ENCODE data around the gene EIF4E2. TPM values are rescaled to one million over a fixed set of nuclear protein-coding genes. Genes with fewer than 3 reads are reported as not detected.

Gene EIF4E2
- total RNA-seq, 1 donor from 2014 or later, result 17.9 TPM

DNA sequence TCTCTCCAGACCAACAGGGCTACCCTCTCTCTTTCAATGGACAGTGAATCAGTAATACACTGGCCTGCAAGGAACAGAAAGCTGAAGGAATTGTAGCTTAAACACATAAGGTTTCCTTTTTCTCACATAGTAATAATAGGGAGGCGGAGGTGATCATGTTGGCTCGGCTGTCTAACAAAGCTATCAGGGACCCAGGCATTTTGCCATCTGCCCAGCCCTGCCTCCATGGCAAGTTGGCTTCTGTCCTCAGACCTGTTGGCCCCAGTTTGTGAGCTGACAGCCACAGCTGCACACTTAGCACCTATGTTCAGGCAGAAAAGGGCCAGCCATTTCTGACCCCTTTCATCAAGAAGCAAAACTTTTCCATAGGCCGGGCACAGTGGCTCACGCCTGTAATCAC is 13.0 kb upstream of the EIF4E2 start:
- no peak overlapping the region for H3K4me3 ChIP-seq
- peaks cover 2% of the 10 kb centered on the region for H3K9me3 ChIP-seq
- no peak for TF ChIP-seq POLR2AphosphoS5 (IDR thresholded peaks at IDR 0.05; ENCODE audit: insufficient read depth in 1 of 2, low read depth in 1 of 2)
- TF ChIP-seq, protein P1, sequence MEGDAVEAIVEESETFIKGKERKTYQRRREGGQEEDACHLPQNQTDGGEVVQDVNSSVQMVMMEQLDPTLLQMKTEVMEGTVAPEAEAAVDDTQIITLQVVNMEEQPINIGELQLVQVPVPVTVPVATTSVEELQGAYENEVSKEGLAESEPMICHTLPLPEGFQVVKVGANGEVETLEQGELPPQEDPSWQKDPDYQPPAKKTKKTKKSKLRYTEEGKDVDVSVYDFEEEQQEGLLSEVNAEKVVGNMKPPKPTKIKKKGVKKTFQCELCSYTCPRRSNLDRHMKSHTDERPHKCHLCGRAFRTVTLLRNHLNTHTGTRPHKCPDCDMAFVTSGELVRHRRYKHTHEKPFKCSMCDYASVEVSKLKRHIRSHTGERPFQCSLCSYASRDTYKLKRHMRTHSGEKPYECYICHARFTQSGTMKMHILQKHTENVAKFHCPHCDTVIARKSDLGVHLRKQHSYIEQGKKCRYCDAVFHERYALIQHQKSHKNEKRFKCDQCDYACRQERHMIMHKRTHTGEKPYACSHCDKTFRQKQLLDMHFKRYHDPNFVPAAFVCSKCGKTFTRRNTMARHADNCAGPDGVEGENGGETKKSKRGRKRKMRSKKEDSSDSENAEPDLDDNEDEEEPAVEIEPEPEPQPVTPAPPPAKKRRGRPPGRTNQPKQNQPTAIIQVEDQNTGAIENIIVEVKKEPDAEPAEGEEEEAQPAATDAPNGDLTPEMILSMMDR (IDR thresholded peaks at IDR 0.05), result no peak
- no peak for TF ChIP-seq POLR2A (IDR thresholded peaks at IDR 0.05)
- H3K4me1 ChIP-seq, result no peaks in the 10 kb centered on the region
- H3K27me3 ChIP-seq, result peaks cover 3% of the 10 kb centered on the region
- intact Hi-C loops (cut with DNase I), result no loop called here
- DNase-seq (ENCODE audit: extremely low spot score in 2 of 2), result no peak
- no peaks in the 10 kb centered on the region for H3K36me3 ChIP-seq
- H3K27ac ChIP-seq, result no peak overlapping the region

DNA sequence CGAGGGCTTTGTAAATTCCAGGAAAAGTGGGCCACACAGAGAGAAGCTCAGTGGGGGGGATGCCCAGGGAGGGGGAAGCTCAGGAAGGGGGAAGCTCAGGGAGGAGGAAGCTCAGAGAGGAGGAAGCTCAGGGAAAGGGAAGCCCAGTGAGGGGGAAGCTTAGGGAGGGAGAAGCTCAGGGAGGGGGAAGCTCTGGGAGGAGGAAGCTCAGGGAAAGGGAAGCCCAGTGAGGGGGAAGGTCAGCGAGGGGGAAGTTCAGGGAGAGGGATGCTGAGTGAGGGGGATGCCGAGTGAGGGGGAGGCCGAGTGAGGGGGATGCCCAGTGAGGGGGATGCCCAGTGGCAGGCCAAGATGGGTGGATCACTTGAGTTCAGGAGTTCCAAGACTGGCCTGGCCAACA is 11.8 kb upstream of the EIF4E2 start:
- H3K9me3 ChIP-seq, result peaks cover 2% of the 10 kb centered on the region
- no peak overlapping the region for H3K27ac ChIP-seq
- no peak overlapping the region for H3K4me3 ChIP-seq
- no peaks in the 10 kb centered on the region for H3K36me3 ChIP-seq
- no peak for TF ChIP-seq POLR2AphosphoS5 (IDR thresholded peaks at IDR 0.05; ENCODE audit: insufficient read depth in 1 of 2, low read depth in 1 of 2)
- TF ChIP-seq POLR2A (IDR thresholded peaks at IDR 0.05), result no peak
- TF ChIP-seq, protein P1 (IDR thresholded peaks at IDR 0.05), result no peak
- peaks cover 3% of the 10 kb centered on the region for H3K27me3 ChIP-seq
- DNase-seq (ENCODE audit: extremely low spot score in 2 of 2), result no peak
- intact Hi-C loops (cut with DNase I), result no loop called here
- no peaks in the 10 kb centered on the region for H3K4me1 ChIP-seq

DNA sequence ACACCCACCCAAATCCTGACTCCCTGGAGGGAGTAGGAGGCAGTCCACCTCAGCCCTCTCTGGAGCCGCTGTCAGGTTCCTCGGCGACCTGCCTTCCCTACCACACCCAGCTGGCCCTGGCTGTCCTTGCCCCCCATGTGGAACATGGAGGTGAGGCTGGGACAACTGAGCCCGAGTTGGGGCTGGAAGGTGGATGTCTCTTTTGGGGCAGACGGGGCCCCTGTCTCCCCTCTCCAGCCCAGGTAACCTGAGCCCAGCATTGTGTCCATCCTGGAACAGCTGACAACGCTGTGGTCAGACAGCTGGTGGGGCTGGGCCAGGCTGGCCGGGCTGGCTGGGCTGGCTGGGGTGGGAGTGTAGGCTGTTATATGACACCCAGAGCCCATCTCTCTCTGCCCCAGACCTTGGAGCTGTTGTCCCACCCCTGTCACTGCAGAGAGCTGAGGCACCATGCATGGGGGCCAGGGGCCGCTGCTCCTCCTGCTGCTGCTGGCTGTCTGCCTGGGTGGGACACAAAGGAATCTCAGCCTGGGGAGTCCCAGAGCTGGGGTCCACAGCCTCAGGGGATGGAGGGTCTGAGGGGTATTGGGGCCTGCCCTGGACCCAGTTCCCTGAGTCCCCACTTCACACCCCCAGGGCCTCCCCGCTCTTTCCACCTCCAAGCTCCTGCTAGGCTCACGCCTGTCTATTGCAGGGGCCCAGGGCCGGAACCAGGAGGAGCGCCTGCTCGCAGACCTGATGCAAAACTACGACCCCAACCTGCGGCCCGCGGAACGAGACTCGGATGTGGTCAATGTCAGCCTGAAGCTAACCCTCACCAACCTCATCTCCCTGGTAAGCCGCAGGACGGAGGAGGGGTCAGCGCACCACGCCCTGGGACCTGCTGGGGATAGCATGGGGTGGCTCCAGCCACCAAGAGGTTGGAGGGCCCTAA is 10.9 kb upstream of the EIF4E2 start, which contains the start of gene CHRNG:
TSS of gene CHRNG (plus strand) at position 395 of the 934 bp plus-strand sequence. CDS start at position 451, 56 bp downstream.
- Histone ChIP-seq H3K27ac (no peak within 1 kb of the TSS), H3K36me3 (no peaks in the 10 kb centered on the region), H3K4me3 (no peak within 1 kb of the TSS), H3K27me3 (peaks cover 3% of the 10 kb centered on the region), H3K9me3 (peaks cover 2% of the 10 kb centered on the region), H3K4me1 (no peaks in the 10 kb centered on the region)
- intact Hi-C loops (cut with DNase I), result no loop called here
- no peak for DNase-seq (ENCODE audit: extremely low spot score in 2 of 2)
- TF ChIP-seq, protein P1 (IDR thresholded peaks at IDR 0.05), result no peak
- no peak for TF ChIP-seq POLR2A (IDR thresholded peaks at IDR 0.05)
- no peak for TF ChIP-seq POLR2AphosphoS5 (IDR thresholded peaks at IDR 0.05; ENCODE audit: insufficient read depth in 1 of 2, low read depth in 1 of 2)

DNA sequence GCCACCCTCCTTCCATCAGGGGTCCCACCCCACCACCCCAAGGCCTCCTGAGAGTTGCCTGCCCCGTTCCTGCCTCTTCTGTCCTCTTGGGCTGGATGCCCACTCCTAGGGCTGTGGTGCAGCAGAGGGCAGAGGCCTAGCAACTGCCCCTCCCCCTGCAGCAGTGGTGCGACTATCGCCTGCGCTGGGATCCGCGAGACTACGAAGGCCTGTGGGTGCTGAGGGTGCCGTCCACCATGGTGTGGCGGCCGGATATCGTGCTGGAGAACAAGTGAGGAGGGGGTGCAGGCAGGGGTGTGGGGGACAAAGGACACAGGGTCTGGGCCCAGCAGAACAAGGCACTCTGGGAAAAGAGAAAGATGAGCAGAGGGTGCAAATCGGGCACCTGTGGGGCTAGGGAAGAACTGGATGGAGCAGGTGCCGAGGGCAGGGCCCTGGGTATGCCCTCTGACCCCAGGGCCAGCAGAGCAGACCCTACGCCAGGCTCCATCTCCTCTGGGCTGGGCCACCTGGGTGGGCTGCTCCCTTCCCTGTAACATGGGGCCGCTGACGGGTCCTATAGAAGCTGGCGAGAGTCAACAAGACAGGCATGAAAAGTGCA is 9.9 kb upstream of the EIF4E2 start:
- TF ChIP-seq POLR2AphosphoS5 (IDR thresholded peaks at IDR 0.05; ENCODE audit: insufficient read depth in 1 of 2, low read depth in 1 of 2) (no peak), POLR2A (IDR thresholded peaks at IDR 0.05) (no peak)
- TF ChIP-seq, protein P1 (IDR thresholded peaks at IDR 0.05), result no peak
- Histone ChIP-seq H3K27ac (no peak overlapping the region), H3K36me3 (no peaks in the 10 kb centered on the region), H3K4me3 (no peak overlapping the region), H3K9me3 (peaks cover 2% of the 10 kb centered on the region), H3K4me1 (no peaks in the 10 kb centered on the region), H3K27me3 (peaks cover 3% of the 10 kb centered on the region)
- no peak for DNase-seq (ENCODE audit: extremely low spot score in 2 of 2)
- intact Hi-C loops (cut with DNase I), result no loop called here

Data from vagina (tissue), 2 donors.